AG04449 (cell line): ENCODE data around the gene NUP93.

ENCODE experiments used
- CTCF ChIA-PET: fragments of 350-600 bp; formaldehyde crosslinking; extraction: SDS; loops from one replicate; lab custom pipeline; 2021; ENCODE audit warnings: antibody characterized with exemption; lab: Yijun Ruan, JAX
- POLR2A ChIA-PET: fragments of 400-600, 350-600 bp; formaldehyde crosslinking; extraction: SDS; loops from one replicate; lab custom pipeline; 2020; ENCODE audit warnings: antibody characterized with exemption, inconsistent platforms; lab: Yijun Ruan, JAX
- DNase-seq: peaks from one replicate; pipeline ENCODE4 v3.0.0-alpha.2; 2010; ENCODE audit warnings: low read depth, low spot score
- H3K4me3 ChIP-seq: 2 replicates; pipeline ENCODE4 v1.5.1; 2011; ENCODE audit warnings: low read depth, mild to moderate bottlenecking, control low read depth, low read length
- CTCF ChIP-seq: IDR thresholded peaks from one replicate; pipeline ENCODE4 v1.5.1; 2011; ENCODE audit warnings: mild to moderate bottlenecking, moderate library complexity, low read length, control low read depth, inconsistent platforms; ENCODE audit not compliant: insufficient read depth; ENCODE audit errors: missing control alignments

Gene NUP93

GRCh38 chr16:56860226-56861020 is 130.5 kb downstream of the NUP93 start:
- H3K4me3 ChIP-seq = no peak overlapping the region
- no peak for TF ChIP-seq CTCF
- POLR2A ChIA-PET = no interaction called here
- CTCF ChIA-PET = interaction anchor here (1.1 to 25.7 kb wide), 5 partner anchors 6 to 90 kb away, joined by 3 to 570 read pairs (median 12); partner anchors contain the start of gene SLC12A3
- DNase-seq = no peak

GRCh38 chr16:56861092-56861610 is 131.2 kb downstream of the NUP93 start:
- ChIA-PET POLR2A (no interaction called here), CTCF (interaction anchor here (1.1 to 25.7 kb wide), 3 partner anchors 8 to 90 kb away, joined by 3 to 570 read pairs (median 199); no protein-coding TSS in a partner anchor)
- H3K4me3 ChIP-seq = no peak overlapping the region
- DNase-seq = no peak
- TF ChIP-seq CTCF = no peak

DNA sequence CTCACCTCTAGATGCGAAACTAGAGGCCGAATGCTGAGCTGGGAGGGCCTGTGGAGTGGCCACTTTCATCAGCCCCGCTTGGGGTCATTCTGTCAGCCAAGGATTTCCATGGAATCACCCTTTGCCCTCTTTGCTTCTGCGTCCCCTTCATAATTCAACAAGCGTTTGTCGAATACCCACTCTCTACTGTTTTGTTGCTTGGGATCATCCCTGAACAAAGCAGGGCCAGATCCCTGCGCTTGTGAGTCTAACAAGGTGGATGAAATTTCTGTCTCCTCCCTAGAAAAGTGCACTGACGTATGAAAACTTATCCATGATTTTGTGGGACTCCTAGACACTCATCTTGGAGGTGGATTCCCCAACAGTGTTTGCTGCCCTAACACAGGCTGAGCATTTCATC is 131.8 kb downstream of the NUP93 start:
- CTCF ChIA-PET = interaction anchor here (1.1 to 25.7 kb wide), 3 partner anchors 9 to 89 kb away, joined by 3 to 570 read pairs (median 199); no protein-coding TSS in a partner anchor

GRCh38 chr16:56862776-56863175 is 132.8 kb downstream of the NUP93 start:
- DNase-seq = no peak
- TF ChIP-seq CTCF = no peak
- POLR2A ChIA-PET = no interaction called here
- CTCF ChIA-PET = interaction anchor here (1.3 to 25.7 kb wide), 3 partner anchors 10 to 88 kb away, joined by 4 to 570 read pairs (median 199); no protein-coding TSS in a partner anchor
- H3K4me3 ChIP-seq = no peak overlapping the region

More for the DNA sequence above, 131.8 kb downstream of the NUP93 start:
- TF ChIP-seq CTCF = no peak
- POLR2A ChIA-PET = no interaction called here
- no peak overlapping the region for H3K4me3 ChIP-seq
- no peak for DNase-seq

- ChIA-PET CTCF (interaction anchor here (1.3 to 25.7 kb wide), 4 partner anchors 12 to 87 kb away, joined by 3 to 570 read pairs (median 149); no protein-coding TSS in a partner anchor), POLR2A (no interaction called here)
- no peak within 1 kb of the TSS for H3K4me3 ChIP-seq
- TF ChIP-seq CTCF = no peak
- DNase-seq = no peak
Measured at GRCh38 chr16:56864960-56865359, 135.0 kb downstream of the NUP93 start, which contains the start of gene SLC12A3. TSS of gene SLC12A3 (plus strand) at chr16:56865207. CDS start at chr16:56865236, 29 bp downstream.

DNA sequence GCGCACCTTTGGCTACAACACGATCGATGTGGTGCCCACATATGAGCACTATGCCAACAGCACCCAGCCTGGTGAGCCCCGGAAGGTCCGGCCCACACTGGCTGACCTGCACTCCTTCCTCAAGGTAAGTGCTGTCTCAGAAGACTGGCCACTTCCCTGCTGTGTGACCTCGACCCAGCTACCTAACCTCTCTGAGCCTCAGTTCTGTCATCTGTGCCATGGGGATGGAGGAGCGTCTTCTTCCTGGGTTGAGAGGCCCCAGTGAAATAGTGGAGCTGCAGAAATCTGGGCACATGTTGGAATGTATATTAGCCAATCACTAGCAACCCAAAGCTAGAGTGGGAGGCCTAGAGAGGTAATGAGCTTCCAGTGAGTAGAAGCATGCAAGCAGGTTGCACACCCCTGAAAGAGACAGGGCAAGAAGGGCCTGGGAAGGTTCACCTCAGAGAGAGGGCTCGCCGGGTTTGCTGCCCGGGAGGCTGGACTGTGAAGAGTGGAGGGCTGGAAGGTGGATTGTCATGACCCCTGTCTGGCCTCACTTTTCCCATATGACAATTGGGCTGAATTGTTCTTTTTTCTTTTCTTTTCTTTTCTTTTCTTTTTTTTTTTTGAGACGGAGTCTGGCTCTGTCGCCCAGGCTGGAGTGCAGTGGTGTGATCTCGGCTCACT is 135.6 kb downstream of the NUP93 start:
- DNase-seq = no peak
- CTCF ChIA-PET = interaction anchor here (1.3 to 25.7 kb wide), 8 partner anchors 12 to 302 kb away, joined by 3 to 570 read pairs (median 6); no protein-coding TSS in a partner anchor
- H3K4me3 ChIP-seq = no peak overlapping the region
- POLR2A ChIA-PET = interaction anchor here (0.9 kb wide), 1 partner anchor 66 kb away, joined by 3 read pairs; no protein-coding TSS in a partner anchor
- TF ChIP-seq CTCF = no peak
